ENCODE results near the gene LPCAT1.

LPCAT1 gene

DNA sequence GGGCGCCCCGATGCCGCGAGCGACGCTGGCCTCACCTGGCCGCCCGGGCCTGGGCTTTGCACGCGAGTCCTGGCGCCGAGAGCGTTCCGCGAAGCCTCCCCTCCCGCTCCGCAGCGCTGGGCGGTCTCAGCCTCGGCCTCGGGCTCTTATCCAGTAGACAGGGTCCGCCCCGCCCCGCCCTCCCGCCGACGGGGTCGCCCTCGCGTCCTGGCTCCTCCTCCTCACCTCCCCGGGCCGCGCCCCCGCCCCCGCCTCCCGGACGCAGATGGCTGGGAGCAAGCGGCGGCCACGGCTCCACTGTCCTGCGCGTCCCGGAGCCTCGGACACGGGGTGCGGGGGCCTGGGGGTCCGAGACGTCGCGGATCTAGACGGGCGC lies 78.5 kb downstream of the LPCAT1 start, which contains the start of gene SLC6A3:
SLC6A3 (minus strand) TSS at position 128 of the 376 bp plus-strand sequence. CDS start 2,243 bp downstream, outside the sequence.
- no peaks in the 10 kb centered on the region for H3K9me3 ChIP-seq (ENCODE audit: insufficient read depth, low read length)
- TF ChIP-seq ZNF274 (IDR thresholded peaks at IDR 0.05; ENCODE audit: low read depth, low read length) (no peak), SUZ12 (IDR thresholded peaks at IDR 0.05; ENCODE audit: extremely low read depth, insufficient read depth, insufficient read length) (no peak), YY1 (IDR thresholded peaks at IDR 0.05; ENCODE audit: insufficient read depth, insufficient read length) (no peak)
- H3K9ac ChIP-seq (ENCODE audit: insufficient read length, low read depth), result peak within 1 kb of the TSS; percentile 67
- no peaks in the 10 kb centered on the region for H3K36me3 ChIP-seq (ENCODE audit: insufficient read depth, insufficient read length, low read length)
- H3K4me1 ChIP-seq (ENCODE audit: insufficient read depth, insufficient read length), result peaks cover 6% of the 10 kb centered on the region
- peak; percentile 23 for DNase-seq (ENCODE audit: low read depth, low spot score)
- H3K4me3 ChIP-seq (ENCODE audit: insufficient read length, low read depth), result peak within 1 kb of the TSS; percentile 40
- peaks cover 68% of the 10 kb centered on the region for H3K27me3 ChIP-seq (ENCODE audit: insufficient read depth, insufficient read length)

DNA sequence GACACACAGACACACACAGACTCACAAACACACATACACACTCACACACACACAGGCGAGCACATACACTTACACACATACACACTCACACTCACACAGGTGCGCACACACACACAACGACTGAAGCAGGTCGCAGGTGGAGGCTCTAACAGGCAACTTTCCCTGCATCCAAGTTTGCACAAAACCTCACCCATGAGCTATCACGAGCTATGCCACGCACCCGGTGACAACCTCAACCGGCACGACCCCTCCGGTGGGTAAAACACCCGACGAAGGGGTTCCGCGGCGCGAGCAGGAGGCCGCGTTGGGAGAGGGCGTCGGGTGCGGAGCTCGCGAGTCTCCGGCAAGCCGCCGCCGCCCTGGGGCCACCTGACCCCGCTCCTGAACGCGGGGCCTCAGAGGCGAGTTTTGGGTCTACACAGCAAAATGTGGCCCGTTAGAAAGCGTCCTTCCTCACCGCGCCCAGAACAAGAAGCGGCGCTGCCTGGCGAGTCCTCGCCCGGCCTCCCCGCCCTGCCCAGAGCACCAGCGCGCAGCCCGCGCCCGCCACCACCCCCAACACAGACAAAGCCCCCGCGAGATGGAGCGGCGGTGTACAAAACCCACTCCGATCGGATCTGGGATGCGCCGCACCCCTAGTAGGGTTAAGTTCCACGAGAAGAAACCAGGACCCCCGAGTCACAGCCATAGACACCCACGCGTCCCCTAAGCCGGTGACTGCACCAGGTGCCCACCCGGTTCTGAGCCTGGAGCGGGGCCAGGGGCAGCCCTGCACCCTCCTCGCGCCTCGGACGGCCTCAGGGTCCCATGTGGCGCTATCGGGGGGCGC lies 79.2 kb downstream of the LPCAT1 start:
- peak; percentile 88 for TF ChIP-seq SUZ12 (IDR thresholded peaks at IDR 0.05; ENCODE audit: extremely low read depth, insufficient read depth, insufficient read length)
- no peak for TF ChIP-seq YY1 (IDR thresholded peaks at IDR 0.05; ENCODE audit: insufficient read depth, insufficient read length)
- Histone ChIP-seq H3K4me1 (ENCODE audit: insufficient read depth, insufficient read length) (peaks cover 6% of the 10 kb centered on the region), H3K36me3 (ENCODE audit: insufficient read depth, insufficient read length, low read length) (no peaks in the 10 kb centered on the region), H3K27me3 (ENCODE audit: insufficient read depth, insufficient read length) (peaks cover 68% of the 10 kb centered on the region), H3K4me3 (ENCODE audit: insufficient read length, low read depth) (peak overlapping the region; percentile 37), H3K9me3 (ENCODE audit: insufficient read depth, low read length) (no peaks in the 10 kb centered on the region), H3K9ac (ENCODE audit: insufficient read length, low read depth) (peak overlapping the region; percentile 50)
- DNase-seq (ENCODE audit: low read depth, low spot score), result no peak

DNA sequence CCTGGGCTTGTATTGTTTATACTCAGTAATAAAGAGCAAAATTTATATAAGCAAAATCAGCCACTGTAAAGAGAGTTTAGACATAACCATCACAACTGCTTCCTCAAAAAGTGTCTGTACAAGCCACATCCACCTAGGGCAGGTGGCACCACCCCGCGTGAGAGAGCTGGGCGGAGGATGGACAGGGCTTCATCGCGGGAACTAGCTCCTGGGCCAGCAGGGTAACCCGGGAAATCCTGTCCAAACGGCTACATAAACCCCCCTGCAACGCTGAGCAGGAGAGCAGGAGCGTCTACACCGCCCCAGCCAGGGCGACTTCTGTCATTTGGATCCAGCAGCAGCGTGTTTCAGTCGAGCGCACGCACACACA lies 79.8 kb downstream of the LPCAT1 start:
- H3K9me3 ChIP-seq (ENCODE audit: insufficient read depth, low read length), result no peaks in the 10 kb centered on the region
- peaks cover 6% of the 10 kb centered on the region for H3K4me1 ChIP-seq (ENCODE audit: insufficient read depth, insufficient read length)
- H3K36me3 ChIP-seq (ENCODE audit: insufficient read depth, insufficient read length, low read length), result no peaks in the 10 kb centered on the region
- DNase-seq (ENCODE audit: low read depth, low spot score), result no peak
- TF ChIP-seq YY1 (IDR thresholded peaks at IDR 0.05; ENCODE audit: insufficient read depth, insufficient read length) (no peak), SUZ12 (IDR thresholded peaks at IDR 0.05; ENCODE audit: extremely low read depth, insufficient read depth, insufficient read length) (peak; percentile 4)
- H3K27me3 ChIP-seq (ENCODE audit: insufficient read depth, insufficient read length), result peaks cover 66% of the 10 kb centered on the region
- H3K4me3 ChIP-seq (ENCODE audit: insufficient read length, low read depth), result peak overlapping the region; percentile 37
- no peak overlapping the region for H3K9ac ChIP-seq (ENCODE audit: insufficient read length, low read depth)

DNA sequence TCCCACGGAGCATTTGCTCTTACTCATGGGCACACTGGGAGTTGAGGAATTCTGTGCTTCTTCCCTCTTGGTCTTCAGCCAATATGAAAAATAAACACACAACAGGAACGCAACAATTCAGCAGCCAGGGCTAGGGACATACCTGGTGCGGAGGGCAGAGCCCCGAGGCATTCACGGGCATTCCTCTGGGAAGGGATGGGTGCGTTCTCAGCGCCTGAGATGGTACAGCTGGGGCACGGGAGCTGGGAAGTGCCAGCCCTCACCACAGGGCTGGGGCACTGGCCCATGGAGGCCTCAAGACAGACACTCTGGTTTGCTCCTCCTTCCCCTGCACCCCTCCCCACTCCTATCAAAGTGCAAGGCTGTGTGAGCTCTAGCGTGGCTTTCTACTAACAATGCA lies 80.6 kb downstream of the LPCAT1 start:
- peaks cover 58% of the 10 kb centered on the region for H3K27me3 ChIP-seq (ENCODE audit: insufficient read depth, insufficient read length)
- H3K36me3 ChIP-seq (ENCODE audit: insufficient read depth, insufficient read length, low read length), result no peaks in the 10 kb centered on the region
- no peak overlapping the region for H3K4me3 ChIP-seq (ENCODE audit: insufficient read length, low read depth)
- no peak for DNase-seq (ENCODE audit: low read depth, low spot score)
- no peaks in the 10 kb centered on the region for H3K9me3 ChIP-seq (ENCODE audit: insufficient read depth, low read length)
- TF ChIP-seq ZNF274 (IDR thresholded peaks at IDR 0.05; ENCODE audit: low read depth, low read length) (no peak), YY1 (IDR thresholded peaks at IDR 0.05; ENCODE audit: insufficient read depth, insufficient read length) (no peak), SUZ12 (IDR thresholded peaks at IDR 0.05; ENCODE audit: extremely low read depth, insufficient read depth, insufficient read length) (no peak)
- H3K9ac ChIP-seq (ENCODE audit: insufficient read length, low read depth), result no peak overlapping the region
- peaks cover 6% of the 10 kb centered on the region for H3K4me1 ChIP-seq (ENCODE audit: insufficient read depth, insufficient read length)

DNA sequence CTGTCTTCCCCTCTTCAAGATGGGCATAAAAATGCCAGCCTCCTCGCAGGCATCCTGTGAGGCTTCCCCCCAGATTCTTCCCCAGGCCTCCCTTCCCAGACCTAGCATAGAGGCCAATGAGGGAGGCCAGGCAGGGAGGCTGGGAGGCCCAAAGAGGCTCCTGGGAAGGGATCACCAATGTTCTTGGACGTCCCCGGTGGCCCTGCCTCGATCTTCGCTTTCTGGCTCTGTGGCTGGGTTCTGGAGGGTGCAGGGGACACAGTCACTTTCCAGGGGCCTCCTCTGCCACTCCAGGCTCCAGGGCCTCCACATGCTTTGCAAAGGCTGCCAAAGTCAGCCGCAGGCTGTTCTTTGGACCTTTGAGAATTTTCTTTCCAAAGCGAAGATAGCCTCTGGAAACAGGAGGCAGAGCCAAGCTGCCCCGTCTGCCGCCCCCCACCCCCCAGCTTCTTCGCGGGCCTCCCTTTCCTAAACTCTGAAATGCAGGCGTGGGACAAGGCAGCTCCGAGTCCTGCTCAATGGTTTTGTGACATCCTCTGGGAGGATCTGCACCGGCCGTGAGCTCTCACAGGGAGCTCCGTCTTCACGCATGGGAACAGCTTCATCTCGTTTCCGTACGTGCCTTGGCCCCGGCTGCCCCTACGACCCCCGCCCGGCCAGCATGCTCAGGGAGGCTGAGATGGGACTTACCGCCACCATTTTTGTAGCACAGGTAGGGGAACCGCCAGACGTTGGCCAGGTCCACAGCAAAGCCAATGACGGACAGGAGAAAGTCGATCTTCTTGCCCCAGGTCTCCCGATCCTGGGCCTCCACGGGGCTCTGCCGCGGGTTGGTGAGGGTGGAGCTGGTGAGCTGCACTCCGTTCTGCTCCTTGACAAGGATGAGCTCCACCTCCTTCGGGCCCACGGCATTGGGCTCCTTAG lies 81.3 kb downstream of the LPCAT1 start:
- no peaks in the 10 kb centered on the region for H3K9me3 ChIP-seq (ENCODE audit: insufficient read depth, low read length)
- DNase-seq (ENCODE audit: low read depth, low spot score), result no peak
- no peak overlapping the region for H3K9ac ChIP-seq (ENCODE audit: insufficient read length, low read depth)
- H3K4me1 ChIP-seq (ENCODE audit: insufficient read depth, insufficient read length), result peaks cover 3% of the 10 kb centered on the region
- H3K36me3 ChIP-seq (ENCODE audit: insufficient read depth, insufficient read length, low read length), result no peaks in the 10 kb centered on the region
- peaks cover 51% of the 10 kb centered on the region for H3K27me3 ChIP-seq (ENCODE audit: insufficient read depth, insufficient read length)
- TF ChIP-seq YY1 (IDR thresholded peaks at IDR 0.05; ENCODE audit: insufficient read depth, insufficient read length) (no peak), ZNF274 (IDR thresholded peaks at IDR 0.05; ENCODE audit: low read depth, low read length) (no peak), SUZ12 (IDR thresholded peaks at IDR 0.05; ENCODE audit: extremely low read depth, insufficient read depth, insufficient read length) (no peak)
- no peak overlapping the region for H3K4me3 ChIP-seq (ENCODE audit: insufficient read length, low read depth)

DNA sequence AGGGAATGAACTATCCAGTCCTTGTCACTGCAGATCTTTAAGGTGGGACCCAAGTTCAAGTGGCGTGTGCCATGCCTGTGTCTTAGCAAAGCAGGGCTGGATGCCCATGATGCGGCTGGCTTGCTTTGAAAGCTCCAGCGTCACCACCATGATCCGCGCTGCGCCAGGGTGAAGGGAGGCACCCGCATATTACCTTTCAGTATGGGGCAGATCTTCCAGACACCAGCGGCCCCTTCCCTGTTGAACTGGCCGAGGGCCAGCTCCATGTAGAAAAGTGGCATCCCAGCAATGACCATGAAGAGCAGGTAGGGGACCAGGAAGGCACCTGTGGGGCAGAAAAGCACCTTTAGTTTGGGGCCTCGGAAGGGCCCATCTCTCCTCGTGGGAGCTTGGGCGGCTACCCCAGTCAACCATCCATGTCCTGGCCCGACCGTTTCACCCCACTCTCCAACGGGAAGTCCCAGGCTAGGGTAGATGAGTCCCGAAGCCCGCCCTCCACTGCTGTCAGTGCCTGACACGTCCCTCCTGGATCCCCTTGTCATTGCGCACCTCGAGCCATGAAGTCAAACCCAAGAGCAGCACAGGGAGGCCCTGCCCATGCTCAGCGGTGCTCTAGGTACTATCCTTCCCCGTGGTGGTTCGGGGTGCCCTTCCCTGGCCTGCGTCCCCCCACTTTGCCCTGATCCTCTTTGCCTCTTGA lies 82.4 kb downstream of the LPCAT1 start:
- Histone ChIP-seq H3K27me3 (ENCODE audit: insufficient read depth, insufficient read length) (peaks cover 41% of the 10 kb centered on the region), H3K9ac (ENCODE audit: insufficient read length, low read depth) (no peak overlapping the region), H3K4me3 (ENCODE audit: insufficient read length, low read depth) (no peak overlapping the region), H3K36me3 (ENCODE audit: insufficient read depth, insufficient read length, low read length) (no peaks in the 10 kb centered on the region), H3K9me3 (ENCODE audit: insufficient read depth, low read length) (no peaks in the 10 kb centered on the region), H3K4me1 (ENCODE audit: insufficient read depth, insufficient read length) (peaks cover 3% of the 10 kb centered on the region)
- DNase-seq (ENCODE audit: low read depth, low spot score), result no peak
- no peak for TF ChIP-seq SUZ12 (IDR thresholded peaks at IDR 0.05; ENCODE audit: extremely low read depth, insufficient read depth, insufficient read length)
- no peak for TF ChIP-seq ZNF274 (IDR thresholded peaks at IDR 0.05; ENCODE audit: low read depth, low read length)
- no peak for TF ChIP-seq YY1 (IDR thresholded peaks at IDR 0.05; ENCODE audit: insufficient read depth, insufficient read length)
